Uterus (tissue), 4 donors: ENCODE data around the gene CEBPA. TPM values are rescaled to one million over a fixed set of nuclear protein-coding genes. Genes with fewer than 3 reads are reported as not detected.

Experiments used
- DNase-seq, 2 donors: peaks; one replicate each; pipeline ENCODE4 v3.0.0-alpha.2; 2019 to 2020
- H3K27ac ChIP-seq, 2 donors: fragments of 200-600 bp; sonication (generic); 1 replicate in 1 of 2; 2 replicates in 1 of 2; pipeline ENCODE4 v1.5.1; 2016 to 2018
- H3K27me3 ChIP-seq, 2 donors: fragments of 200-600 bp; sonication (generic); one replicate each; pipeline ENCODE4 v1.5.1; 2018 to 2019; ENCODE audit warnings: control low read depth in 1 of 2
- H3K36me3 ChIP-seq, 2 donors: fragments of 200-600 bp; sonication (generic); one replicate each; pipeline ENCODE4 v1.5.1; 2019; ENCODE audit warnings: control low read depth in 1 of 2
- H3K4me1 ChIP-seq, 2 donors: fragments of 200-600 bp; sonication (generic); one replicate each; pipeline ENCODE4 v1.5.1; 2018 to 2019; ENCODE audit warnings: control low read depth in 1 of 2
- H3K4me3 ChIP-seq, 2 donors: fragments of 200-600 bp; sonication (generic); 1 replicate in 1 of 2; 2 replicates in 1 of 2; pipeline ENCODE4 v1.5.1; 2018 to 2019; ENCODE audit warnings: mild to moderate bottlenecking in 1 of 2
- H3K9me3 ChIP-seq, 2 donors: fragments of 200-600 bp; sonication (generic); one replicate each; pipeline ENCODE4 v1.5.1; 2019; ENCODE audit warnings: control low read depth in 1 of 2
- POLR2A ChIP-seq, 2 donors: fragments of 450-650 bp; IDR thresholded peaks; one replicate each; pipeline ENCODE4 v1.6.1; 2016; ENCODE audit warnings: antibody characterized with exemption in 2 of 2, mild to moderate bottlenecking in 1 of 2, moderate library complexity in 1 of 2
- intact Hi-C: fragments of 100-400 bp; cut with DNase I; formaldehyde crosslinking; loops from one replicate; pipeline ENCODE4 v1.15.1; 2023; ENCODE audit warnings: low total_unique reads
- total RNA-seq, 4 donors: library from RNA; depleted of rRNA in 3 of 4; stranded (reverse); fragments of >200 nt in 3 of 4; gene quantifications; one replicate each; pipeline versions ENCODE4 v1.1.0 to v1.2.4, GENCODE V29; 2014 to 2023
- TF ChIP-seq, protein P1 (sequence below), 4 experiments: fragments of 200-600 bp in 2 of 4; fragments of 450-650 bp in 2 of 4; sonication (generic) in 2 of 4; IDR thresholded peaks; one replicate each; pipeline ENCODE4 v1.5.1; 2016 to 2019; ENCODE audit warnings: antibody characterized with exemption in 4 of 4, mild to moderate bottlenecking in 2 of 4, moderate library complexity in 1 of 4
- donor health status: DM: yes; HTN: yes; CAD: no.

CEBPA gene
- total RNA-seq, 4 donors from 2014 or later, result 1.3 to 9.1 (median 5.0) TPM

DNA sequence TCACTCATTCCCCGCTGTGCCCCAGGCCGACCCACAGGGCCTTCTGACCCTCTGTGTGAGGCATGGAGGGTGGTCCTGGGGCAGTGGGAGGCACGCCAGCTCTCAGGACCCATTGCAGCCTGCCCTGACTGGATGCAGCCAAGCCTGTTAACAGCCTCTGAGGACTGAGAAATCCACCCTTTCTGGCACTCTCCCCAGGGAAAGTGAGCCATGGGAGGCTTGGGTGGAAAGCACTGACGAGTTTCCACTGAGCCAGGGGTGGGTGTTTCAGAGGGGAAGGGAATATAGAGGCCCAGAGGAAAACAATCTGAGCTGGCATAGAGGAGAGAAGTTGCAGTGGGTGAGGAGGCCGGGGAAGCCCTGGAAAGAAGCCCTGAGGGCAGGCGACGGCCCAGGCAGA lies 46.1 kb downstream of the CEBPA start:
- Histone ChIP-seq H3K27ac (no peak overlapping the region), H3K36me3 (no peaks in the 10 kb centered on the region), H3K4me3 (no peak overlapping the region), H3K4me1 (no peaks in the 10 kb centered on the region), H3K27me3 (no peaks in the 10 kb centered on the region), H3K9me3 (no peaks in the 10 kb centered on the region)
- no peak for DNase-seq
- TF ChIP-seq, protein P1, sequence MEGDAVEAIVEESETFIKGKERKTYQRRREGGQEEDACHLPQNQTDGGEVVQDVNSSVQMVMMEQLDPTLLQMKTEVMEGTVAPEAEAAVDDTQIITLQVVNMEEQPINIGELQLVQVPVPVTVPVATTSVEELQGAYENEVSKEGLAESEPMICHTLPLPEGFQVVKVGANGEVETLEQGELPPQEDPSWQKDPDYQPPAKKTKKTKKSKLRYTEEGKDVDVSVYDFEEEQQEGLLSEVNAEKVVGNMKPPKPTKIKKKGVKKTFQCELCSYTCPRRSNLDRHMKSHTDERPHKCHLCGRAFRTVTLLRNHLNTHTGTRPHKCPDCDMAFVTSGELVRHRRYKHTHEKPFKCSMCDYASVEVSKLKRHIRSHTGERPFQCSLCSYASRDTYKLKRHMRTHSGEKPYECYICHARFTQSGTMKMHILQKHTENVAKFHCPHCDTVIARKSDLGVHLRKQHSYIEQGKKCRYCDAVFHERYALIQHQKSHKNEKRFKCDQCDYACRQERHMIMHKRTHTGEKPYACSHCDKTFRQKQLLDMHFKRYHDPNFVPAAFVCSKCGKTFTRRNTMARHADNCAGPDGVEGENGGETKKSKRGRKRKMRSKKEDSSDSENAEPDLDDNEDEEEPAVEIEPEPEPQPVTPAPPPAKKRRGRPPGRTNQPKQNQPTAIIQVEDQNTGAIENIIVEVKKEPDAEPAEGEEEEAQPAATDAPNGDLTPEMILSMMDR (IDR thresholded peaks at IDR 0.05), result no peak
- TF ChIP-seq POLR2A (IDR thresholded peaks at IDR 0.05), result no peak
- intact Hi-C loops, result no loop called here

DNA sequence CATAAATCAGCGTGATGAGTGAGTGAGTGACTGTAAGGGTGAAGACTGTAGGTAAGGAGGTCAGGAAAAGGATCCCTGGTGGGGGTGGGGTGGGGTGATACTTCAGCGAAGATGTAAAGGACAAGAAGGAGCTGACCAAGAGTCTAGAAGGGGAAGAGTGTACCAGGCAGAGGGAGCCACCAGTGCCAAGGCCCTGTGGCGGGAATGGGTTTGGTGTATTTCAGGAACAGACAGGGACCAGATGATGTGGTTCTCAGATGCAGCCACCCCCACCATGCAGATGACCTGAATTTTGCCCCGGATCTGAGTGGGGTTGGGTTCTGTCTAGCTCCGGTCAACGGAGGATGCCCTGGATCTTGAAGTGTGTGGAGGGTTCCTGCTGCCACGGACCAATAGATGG lies 46.6 kb downstream of the CEBPA start:
- no peak for DNase-seq
- TF ChIP-seq, protein P1 (IDR thresholded peaks at IDR 0.05), result no peak
- no peak for TF ChIP-seq POLR2A (IDR thresholded peaks at IDR 0.05)
- H3K4me3 ChIP-seq, result no peak overlapping the region

DNA sequence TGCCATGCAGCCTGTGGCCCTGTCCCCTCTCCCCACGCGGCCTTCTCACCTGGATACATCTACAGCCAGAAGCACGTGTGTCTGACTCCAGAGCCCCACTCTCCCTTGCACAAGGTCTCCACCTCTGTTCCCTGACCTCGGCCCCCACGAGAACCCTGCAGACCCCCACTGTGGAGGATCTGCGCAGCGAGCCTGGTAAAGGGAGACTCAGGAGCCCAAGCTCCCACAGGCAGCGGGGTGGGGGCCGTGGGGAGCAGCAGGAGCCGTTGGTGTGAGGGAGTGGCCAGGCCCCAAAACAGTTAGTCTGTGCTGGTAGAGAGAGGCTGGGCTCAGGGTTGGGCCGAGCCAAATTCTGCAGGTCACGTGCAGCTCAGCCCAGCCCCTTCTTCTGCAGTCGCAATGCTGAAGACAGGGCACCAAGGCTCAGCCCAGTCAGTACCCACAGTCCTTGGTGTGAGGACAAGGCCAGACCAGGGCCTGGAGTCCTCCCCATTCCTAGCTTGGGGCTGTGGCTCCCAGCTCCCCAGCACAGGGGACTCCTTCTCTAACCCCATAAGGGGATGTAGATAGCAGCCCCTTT lies 48.0 kb downstream of the CEBPA start:
- Histone ChIP-seq H3K27ac (no peak overlapping the region), H3K36me3 (no peaks in the 10 kb centered on the region), H3K9me3 (no peaks in the 10 kb centered on the region), H3K27me3 (no peaks in the 10 kb centered on the region), H3K4me1 (no peaks in the 10 kb centered on the region), H3K4me3 (no peak overlapping the region)
- intact Hi-C loops, result no loop called here
- TF ChIP-seq, protein P1 (IDR thresholded peaks at IDR 0.05), result no peak
- TF ChIP-seq POLR2A (IDR thresholded peaks at IDR 0.05), result no peak
- no peak for DNase-seq

More for the DNA sequence above, 46.6 kb downstream of the CEBPA start:
- Histone ChIP-seq H3K36me3 (no peaks in the 10 kb centered on the region), H3K27me3 (no peaks in the 10 kb centered on the region), H3K9me3 (no peaks in the 10 kb centered on the region), H3K27ac (no peak overlapping the region), H3K4me1 (no peaks in the 10 kb centered on the region)
- intact Hi-C loops, result no loop called here

DNA sequence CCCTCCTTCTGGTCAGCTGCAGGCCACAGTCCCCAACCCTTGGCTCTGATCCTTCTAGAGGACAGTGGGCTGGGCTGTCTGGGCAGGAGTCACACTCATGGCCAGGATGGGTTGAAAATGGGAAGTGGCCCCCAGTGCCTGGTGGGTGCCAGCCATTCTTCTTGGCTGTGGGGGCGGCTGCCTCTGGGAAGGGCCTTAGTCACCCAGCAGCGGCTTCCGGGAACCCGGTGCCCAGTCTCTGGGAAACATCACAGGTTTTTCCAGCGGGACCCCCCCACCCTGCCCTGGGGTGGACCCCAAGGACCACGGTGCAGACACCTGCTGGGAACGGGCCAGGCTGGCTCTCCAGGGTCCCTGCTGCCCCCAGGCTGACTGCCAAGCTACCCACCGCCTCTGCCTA lies 49.4 kb downstream of the CEBPA start:
- Histone ChIP-seq H3K4me3 (no peak overlapping the region), H3K27me3 (no peaks in the 10 kb centered on the region), H3K4me1 (no peaks in the 10 kb centered on the region), H3K9me3 (no peaks in the 10 kb centered on the region), H3K36me3 (no peaks in the 10 kb centered on the region), H3K27ac (no peak overlapping the region)
- TF ChIP-seq, protein P1 (IDR thresholded peaks at IDR 0.05), result no peak
- no peak for TF ChIP-seq POLR2A (IDR thresholded peaks at IDR 0.05)
- intact Hi-C loops, result no loop called here
- DNase-seq, result no peak

DNA sequence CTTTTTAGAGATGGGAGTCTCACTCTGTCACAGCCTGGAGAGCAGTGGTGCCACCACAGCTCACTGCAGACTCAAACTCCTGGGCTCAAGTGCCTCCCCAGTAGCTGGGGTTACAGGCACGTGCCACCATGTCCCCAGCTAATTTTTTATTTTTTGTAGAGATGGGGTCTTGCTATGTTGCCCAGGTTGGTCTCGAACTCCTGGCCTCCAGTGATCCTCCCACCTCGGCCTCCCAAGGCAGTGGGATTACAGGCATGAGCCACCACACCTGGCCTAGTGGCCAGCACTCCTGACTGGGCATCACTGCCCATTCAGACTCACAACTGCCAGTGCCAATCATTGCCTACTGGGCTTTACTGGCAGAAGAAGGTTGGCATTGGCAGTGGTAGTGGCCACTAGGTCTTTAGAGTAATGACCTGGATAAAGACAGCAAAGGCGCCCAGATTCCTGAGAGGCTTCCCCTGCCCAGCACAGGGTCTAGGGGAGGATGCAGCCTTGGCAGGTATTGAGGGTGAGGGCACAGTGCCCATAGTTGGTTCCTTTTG lies 49.8 kb downstream of the CEBPA start:
- Histone ChIP-seq H3K36me3 (no peaks in the 10 kb centered on the region), H3K9me3 (no peaks in the 10 kb centered on the region), H3K4me1 (no peaks in the 10 kb centered on the region), H3K27ac (no peak overlapping the region), H3K4me3 (no peak overlapping the region), H3K27me3 (no peaks in the 10 kb centered on the region)
- intact Hi-C loops, result no loop called here
- DNase-seq, result no peak
- TF ChIP-seq POLR2A (IDR thresholded peaks at IDR 0.05), result no peak
- TF ChIP-seq, protein P1 (IDR thresholded peaks at IDR 0.05), result no peak
